Stimulated activated effector memory CD8-positive, alpha-beta T cell treated with anti-CD3 and anti-CD28 coated beads, Interleukin-12 subunit alpha, Interleukin-12 subunit beta, amount 100 ng/mL, for 72 hours (primary cell): ENCODE results near the gene TLCD1.

ENCODE experiments used
- ATAC-seq: fragments of 150-1000 bp; cut with Tn5 transposase; 2 replicates; pipeline ENCODE4 v1.10.0; 2021
- DNase-seq, 2 donors: peaks; one replicate each; pipeline ENCODE4 v3.0.0; 2021 to 2022; ENCODE audit warnings: low spot score in 2 of 2
- H3K27ac Mint-ChIP-seq: one replicate; pipeline ENCODE4 v1.8.0; 2022; ENCODE audit warnings: mild to moderate bottlenecking, mixed read lengths
- H3K36me3 Mint-ChIP-seq: one replicate; pipeline ENCODE4 v1.8.0; 2022; ENCODE audit warnings: mild to moderate bottlenecking, mixed read lengths
- H3K4me1 Mint-ChIP-seq: one replicate; pipeline ENCODE4 v1.8.0; 2022; ENCODE audit warnings: mixed read lengths
- H3K4me3 Mint-ChIP-seq: one replicate; pipeline ENCODE4 v1.8.0; 2022; ENCODE audit warnings: mild to moderate bottlenecking, mixed read lengths
- H3K9me3 Mint-ChIP-seq: one replicate; pipeline ENCODE4 v1.8.0; 2022; ENCODE audit warnings: mixed read lengths

The TLCD1 gene, protein sequence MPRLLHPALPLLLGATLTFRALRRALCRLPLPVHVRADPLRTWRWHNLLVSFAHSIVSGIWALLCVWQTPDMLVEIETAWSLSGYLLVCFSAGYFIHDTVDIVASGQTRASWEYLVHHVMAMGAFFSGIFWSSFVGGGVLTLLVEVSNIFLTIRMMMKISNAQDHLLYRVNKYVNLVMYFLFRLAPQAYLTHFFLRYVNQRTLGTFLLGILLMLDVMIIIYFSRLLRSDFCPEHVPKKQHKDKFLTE

DNA sequence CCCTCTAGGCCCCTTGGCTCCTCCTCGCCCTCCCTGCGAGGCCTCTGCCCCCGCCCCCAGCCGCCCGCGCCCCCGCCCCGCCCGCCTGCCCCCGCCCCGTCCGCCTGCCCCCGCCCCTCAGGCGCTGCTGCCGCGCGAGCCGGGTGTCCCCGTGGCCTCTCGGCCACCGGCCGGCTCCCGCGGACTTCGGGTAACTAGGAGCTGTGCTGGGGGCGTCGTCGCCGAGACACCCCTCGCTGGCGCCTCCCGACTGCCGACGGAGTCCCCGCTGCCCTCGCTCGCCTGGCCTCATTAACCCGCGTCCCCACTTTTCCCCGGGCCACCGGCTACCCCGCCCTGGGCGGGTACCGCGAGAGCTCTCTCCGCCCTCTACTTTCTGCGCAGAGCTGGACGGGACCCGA lies at the start of gene TLCD1:
TSS of gene TLCD1 (minus strand) at position 8 of the 401 bp plus-strand sequence. CDS start 136 bp downstream, outside the sequence.
- H3K4me1 Mint-ChIP-seq, result peaks cover 68% of the 10 kb centered on the region
- peak within 1 kb of the TSS; percentile 100 for H3K27ac Mint-ChIP-seq
- peak; percentile 76 to 95 for DNase-seq
- no peaks in the 10 kb centered on the region for H3K9me3 Mint-ChIP-seq
- peaks cover 79% of the 10 kb centered on the region for H3K36me3 Mint-ChIP-seq
- ATAC-seq, result peak; percentile 65
- H3K4me3 Mint-ChIP-seq, result peak within 1 kb of the TSS; percentile 99

GRCh38 chr17:28774206-28774605 lies 48.2 kb upstream of the TLCD1 start:
- ATAC-seq, result no peak
- H3K9me3 Mint-ChIP-seq, result no peaks in the 10 kb centered on the region
- DNase-seq, result no peak
- no peak overlapping the region for H3K27ac Mint-ChIP-seq
- no peak overlapping the region for H3K4me3 Mint-ChIP-seq
- H3K4me1 Mint-ChIP-seq, result peaks cover 33% of the 10 kb centered on the region
- peaks cover 73% of the 10 kb centered on the region for H3K36me3 Mint-ChIP-seq

DNA sequence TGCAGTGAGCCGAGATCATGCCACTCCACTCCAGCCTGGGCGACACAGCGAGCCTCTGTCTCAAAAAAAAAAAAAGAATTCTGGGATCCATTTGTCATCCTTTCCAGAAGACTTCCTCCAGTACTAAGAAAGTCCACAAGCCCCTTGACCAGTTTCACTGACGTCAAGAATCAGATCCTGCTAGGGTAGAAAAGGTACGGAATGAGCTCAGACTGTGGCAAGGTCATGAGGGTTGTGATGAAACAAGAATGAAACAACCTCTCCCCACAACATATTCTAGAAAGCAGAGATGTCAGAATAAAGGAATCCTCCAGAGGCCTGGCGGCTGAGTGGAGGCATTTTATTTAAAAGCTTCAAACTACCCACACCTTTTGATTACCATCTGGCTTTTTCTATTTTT lies 47.7 kb upstream of the TLCD1 start:
- Mint-ChIP-seq H3K9me3 (no peaks in the 10 kb centered on the region), H3K27ac (no peak overlapping the region), H3K4me1 (peaks cover 29% of the 10 kb centered on the region), H3K4me3 (no peak overlapping the region), H3K36me3 (peaks cover 70% of the 10 kb centered on the region)
- DNase-seq (no peak), ATAC-seq (peak; percentile 59)

DNA sequence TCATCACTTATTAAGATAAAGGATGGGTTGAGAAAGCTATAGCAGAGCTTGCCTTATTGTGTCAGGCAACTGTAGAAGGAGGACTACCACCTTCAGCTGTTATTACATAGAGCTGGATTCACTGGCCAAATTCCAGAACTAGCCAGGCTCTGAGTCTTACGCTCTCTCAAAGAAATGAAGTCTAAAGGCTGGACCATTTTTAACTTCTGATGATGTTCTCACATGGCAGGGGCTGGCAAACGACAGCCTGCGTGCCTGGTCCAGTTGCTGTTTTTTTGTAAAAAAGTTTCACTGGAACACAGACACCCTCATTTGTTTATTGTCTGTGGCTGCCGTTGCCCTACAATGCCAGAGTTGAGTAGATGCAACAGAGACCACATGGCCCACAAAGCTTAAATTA lies 39.0 kb upstream of the TLCD1 start:
- no peak for ATAC-seq
- H3K4me1 Mint-ChIP-seq, result peaks cover 25% of the 10 kb centered on the region
- peaks cover 78% of the 10 kb centered on the region for H3K36me3 Mint-ChIP-seq
- H3K27ac Mint-ChIP-seq, result peak overlapping the region; percentile 88
- DNase-seq, result no peak
- no peak overlapping the region for H3K4me3 Mint-ChIP-seq
- no peaks in the 10 kb centered on the region for H3K9me3 Mint-ChIP-seq

DNA sequence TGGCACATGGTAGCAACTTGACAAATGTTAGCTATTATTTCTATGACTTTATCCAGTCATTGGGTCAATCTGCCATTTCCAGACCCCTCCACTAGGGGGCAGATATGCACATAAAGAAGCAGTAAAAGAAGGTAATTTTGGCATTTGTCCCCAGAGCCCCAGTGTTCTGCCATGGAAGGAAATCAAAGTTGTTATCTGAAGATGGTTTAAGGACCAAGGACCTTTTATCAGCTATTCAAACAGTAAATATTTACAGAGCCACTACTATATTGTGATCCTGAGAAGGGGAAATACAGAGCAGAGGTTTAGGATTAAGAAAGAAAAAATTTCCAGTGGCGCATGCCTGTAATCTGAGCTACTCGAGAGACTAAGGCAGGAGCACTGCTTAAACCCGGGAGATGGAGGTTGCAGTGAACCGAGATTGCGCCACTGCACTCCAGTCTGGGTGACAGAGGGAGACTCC lies 37.8 kb upstream of the TLCD1 start:
- Mint-ChIP-seq H3K27ac (peak overlapping the region; percentile 76), H3K36me3 (peaks cover 83% of the 10 kb centered on the region)

GRCh38 chr17:28763137-28763799 lies 37.2 kb upstream of the TLCD1 start:
- H3K4me1 Mint-ChIP-seq, result peaks cover 18% of the 10 kb centered on the region
- DNase-seq, result peak in 1 of 2 donors; percentile 71
- H3K4me3 Mint-ChIP-seq, result peak overlapping the region; percentile 37
- H3K27ac Mint-ChIP-seq, result peak overlapping the region; percentile 76
- H3K36me3 Mint-ChIP-seq, result peaks cover 83% of the 10 kb centered on the region
- ATAC-seq, result peak; percentile 91
- H3K9me3 Mint-ChIP-seq, result no peaks in the 10 kb centered on the region

More for the DNA sequence above, 37.8 kb upstream of the TLCD1 start:
- peak; percentile 54 to 85 for DNase-seq
- ATAC-seq, result peak; percentile 43
- H3K4me3 Mint-ChIP-seq, result peak overlapping the region; percentile 37
- H3K4me1 Mint-ChIP-seq, result peaks cover 18% of the 10 kb centered on the region
- H3K9me3 Mint-ChIP-seq, result no peaks in the 10 kb centered on the region

DNA sequence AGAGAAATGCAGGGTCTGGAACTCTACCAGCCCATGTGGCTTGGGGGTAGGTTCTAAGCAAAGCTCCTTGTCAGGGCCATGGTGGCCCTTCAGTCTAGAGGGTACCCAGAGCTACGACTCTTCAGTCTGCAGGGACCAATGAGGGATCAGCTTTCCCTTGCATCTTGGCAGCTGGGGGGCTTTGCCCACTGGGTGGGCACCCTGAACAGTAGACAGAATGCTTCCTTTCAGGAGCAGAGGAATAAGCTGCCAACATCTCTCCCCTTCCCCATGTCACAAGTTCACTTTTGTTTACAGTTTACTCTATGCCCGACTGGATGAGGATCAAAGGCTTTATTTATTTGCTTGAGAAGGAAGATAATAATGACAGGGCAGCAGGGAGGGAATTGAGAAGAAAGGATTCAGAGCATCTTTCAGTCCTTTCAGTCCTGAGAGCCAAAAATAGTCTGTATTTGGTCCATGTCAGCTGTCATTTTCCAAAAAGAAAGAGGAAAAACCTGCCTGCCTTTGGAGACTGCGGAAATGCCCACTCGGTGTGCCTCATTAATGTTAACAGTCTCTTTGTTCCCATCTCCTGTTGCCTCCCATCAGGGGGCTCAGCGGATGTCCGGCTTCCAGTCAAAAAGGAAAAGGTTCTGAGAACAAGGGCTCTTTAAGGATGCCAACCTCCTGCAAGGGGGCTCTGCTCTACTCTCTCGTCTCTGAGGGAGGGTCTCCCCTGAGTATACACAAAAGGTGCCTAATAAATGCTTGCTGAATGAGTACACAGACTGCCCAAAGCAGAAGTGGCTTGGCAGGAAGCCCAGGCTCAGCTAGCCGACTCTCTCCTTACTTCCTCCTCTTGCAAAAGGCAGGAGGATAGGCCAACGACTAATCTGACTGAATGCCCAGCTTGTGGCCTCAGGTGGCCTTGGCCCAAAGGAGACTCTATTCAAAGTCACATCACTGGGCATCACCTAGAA lies 34.8 kb upstream of the TLCD1 start:
- ATAC-seq (no peak), DNase-seq (no peak)
- H3K4me3 Mint-ChIP-seq, result no peak overlapping the region
- peaks cover 18% of the 10 kb centered on the region for H3K4me1 Mint-ChIP-seq
- H3K27ac Mint-ChIP-seq, result peak overlapping the region; percentile 61
- H3K9me3 Mint-ChIP-seq, result no peaks in the 10 kb centered on the region
- peaks cover 86% of the 10 kb centered on the region for H3K36me3 Mint-ChIP-seq

DNA sequence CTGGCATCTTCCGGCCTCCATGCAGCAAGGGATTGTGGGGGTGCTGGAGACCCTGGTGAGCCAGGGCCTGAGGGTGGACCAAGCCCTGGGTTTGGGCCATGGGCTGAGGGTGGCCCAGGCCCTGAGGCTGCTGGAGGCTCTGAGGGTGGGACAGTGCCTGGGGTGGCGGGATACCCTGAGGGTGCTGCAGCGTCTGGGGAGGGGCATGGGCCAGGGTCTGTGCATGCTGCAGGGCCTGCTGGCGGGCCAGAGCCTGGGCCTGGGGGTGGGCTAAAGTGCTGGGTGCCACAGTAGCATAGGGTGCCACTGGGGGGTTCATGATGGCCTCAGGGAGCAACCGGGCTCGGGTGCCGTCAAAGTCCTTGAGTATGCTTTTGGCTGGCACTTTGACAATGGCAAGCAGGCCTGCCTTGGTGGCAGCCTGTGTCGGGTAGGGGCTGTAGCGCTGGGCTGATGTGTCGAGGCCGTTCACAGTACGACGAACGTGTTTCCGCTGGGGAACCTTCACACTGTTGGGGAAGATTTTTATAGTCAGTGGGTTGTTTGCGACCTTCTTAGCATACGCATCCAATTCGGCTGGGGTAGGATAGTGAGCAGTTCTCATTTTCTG lies 33.3 kb upstream of the TLCD1 start:
- H3K4me3 Mint-ChIP-seq, result no peak overlapping the region

DNA sequence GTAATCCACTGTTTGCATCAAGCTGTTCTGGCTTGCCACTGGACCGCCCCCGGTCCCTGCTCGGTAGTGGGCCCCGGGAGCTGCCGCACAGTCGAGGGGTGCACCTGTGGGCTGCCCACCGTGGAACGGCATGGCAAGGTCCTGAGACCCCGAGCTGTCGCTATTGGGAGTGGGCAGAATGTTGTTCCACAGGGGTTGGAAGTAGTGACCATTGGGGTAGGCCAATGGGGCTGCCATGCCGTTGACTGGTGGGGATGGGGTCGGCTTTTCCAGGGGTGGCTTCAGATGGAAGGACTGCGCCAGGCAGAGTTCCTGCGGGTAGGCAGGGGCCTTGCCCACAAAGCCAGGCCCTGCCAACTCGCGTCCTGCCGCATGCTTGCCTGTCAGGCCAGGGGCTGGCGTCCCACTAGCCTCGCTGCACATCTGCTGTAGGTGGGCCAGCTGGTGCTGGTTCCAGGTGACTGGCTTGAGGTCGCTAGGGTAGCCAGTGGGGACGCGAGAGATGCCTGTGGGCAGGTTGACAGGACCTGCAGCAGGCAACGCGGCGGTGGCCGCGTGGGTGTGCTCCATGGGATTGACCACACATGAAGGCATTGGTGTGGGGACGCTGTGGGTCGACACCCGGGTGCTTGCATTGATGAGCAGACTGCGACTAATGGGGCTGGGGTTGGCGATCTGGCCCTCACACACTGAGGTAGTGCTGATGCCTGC lies 32.5 kb upstream of the TLCD1 start:
- peaks cover 83% of the 10 kb centered on the region for H3K36me3 Mint-ChIP-seq
- peaks cover 8% of the 10 kb centered on the region for H3K4me1 Mint-ChIP-seq
- H3K9me3 Mint-ChIP-seq, result no peaks in the 10 kb centered on the region
- ATAC-seq (no peak), DNase-seq (no peak)
- no peak overlapping the region for H3K4me3 Mint-ChIP-seq
- H3K27ac Mint-ChIP-seq, result peak overlapping the region; percentile 37

More for the DNA sequence above, 33.3 kb upstream of the TLCD1 start:
- Mint-ChIP-seq H3K36me3 (peaks cover 89% of the 10 kb centered on the region), H3K27ac (no peak overlapping the region), H3K9me3 (no peaks in the 10 kb centered on the region), H3K4me1 (peaks cover 13% of the 10 kb centered on the region)
- ATAC-seq (no peak), DNase-seq (no peak)

GRCh38 chr17:28756049-28756804 lies 30.2 kb upstream of the TLCD1 start:
- peaks cover 78% of the 10 kb centered on the region for H3K36me3 Mint-ChIP-seq
- H3K27ac Mint-ChIP-seq, result peak overlapping the region; percentile 15
- H3K4me1 Mint-ChIP-seq, result no peaks in the 10 kb centered on the region
- no peaks in the 10 kb centered on the region for H3K9me3 Mint-ChIP-seq
- DNase-seq (no peak), ATAC-seq (no peak)
- H3K4me3 Mint-ChIP-seq, result no peak overlapping the region

DNA sequence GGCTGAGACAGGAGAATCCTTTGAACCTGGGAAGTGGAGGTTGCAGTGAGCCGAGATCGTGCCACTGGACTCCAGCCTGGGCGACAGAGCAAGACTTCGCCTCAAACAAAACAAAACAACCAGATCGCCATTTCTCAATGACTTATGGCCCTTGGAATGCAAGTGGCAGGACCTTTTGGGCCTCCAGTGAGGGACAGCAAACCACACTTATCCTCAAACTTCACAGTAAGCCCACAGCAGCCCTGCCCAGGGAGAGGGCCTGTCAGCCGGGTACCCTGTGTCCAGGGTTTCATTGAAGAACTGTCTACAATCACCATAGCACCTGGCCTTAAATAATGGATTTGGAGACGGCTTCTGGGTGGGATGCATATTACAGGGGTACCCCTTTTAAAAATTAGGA lies 29.5 kb upstream of the TLCD1 start:
- H3K9me3 Mint-ChIP-seq, result no peaks in the 10 kb centered on the region
- no peak for ATAC-seq
- peak overlapping the region; percentile 15 for H3K27ac Mint-ChIP-seq
- H3K36me3 Mint-ChIP-seq, result peaks cover 85% of the 10 kb centered on the region
- no peaks in the 10 kb centered on the region for H3K4me1 Mint-ChIP-seq
- H3K4me3 Mint-ChIP-seq, result no peak overlapping the region
- no peak for DNase-seq

GRCh38 chr17:28751600-28752366 lies 25.8 kb upstream of the TLCD1 start:
- Mint-ChIP-seq H3K4me1 (peaks cover 17% of the 10 kb centered on the region), H3K27ac (no peak overlapping the region), H3K9me3 (no peaks in the 10 kb centered on the region), H3K36me3 (peaks cover 87% of the 10 kb centered on the region), H3K4me3 (no peak overlapping the region)
- no peak for ATAC-seq
- DNase-seq, result no peak
